Activated CD8-positive, alpha-beta memory T cell treated with anti-CD3 and anti-CD28 coated beads for 4 hours (primary cell): ENCODE data around the gene PPP1R37.

ENCODE experiments used
- DNase-seq, 2 donors: peaks; one replicate each; pipeline ENCODE4 v3.0.0-alpha.2; 2020; ENCODE audit warnings: low read depth in 2 of 2

PPP1R37 gene

DNA sequence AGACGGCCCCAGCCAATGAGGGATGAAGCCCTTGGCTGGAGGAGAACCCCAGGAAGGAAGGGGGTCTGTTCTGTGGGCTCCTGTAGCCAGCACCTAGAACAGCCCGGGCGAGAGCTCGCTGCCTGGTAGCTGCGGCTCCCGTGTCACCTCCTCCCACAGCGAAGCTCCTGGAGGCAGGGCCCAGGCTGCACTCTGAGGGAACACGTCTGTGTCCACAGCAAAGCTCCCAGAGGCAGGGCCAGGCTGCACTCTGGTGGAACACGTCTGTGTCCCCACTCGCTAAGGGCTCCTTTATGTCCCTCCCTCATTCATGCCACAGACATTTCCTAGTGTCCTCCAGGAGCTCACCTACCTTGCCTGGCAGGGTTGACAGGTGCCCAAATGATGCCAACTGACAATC, 76.6 kb downstream of the PPP1R37 start:
- DNase-seq, result no peak

DNA sequence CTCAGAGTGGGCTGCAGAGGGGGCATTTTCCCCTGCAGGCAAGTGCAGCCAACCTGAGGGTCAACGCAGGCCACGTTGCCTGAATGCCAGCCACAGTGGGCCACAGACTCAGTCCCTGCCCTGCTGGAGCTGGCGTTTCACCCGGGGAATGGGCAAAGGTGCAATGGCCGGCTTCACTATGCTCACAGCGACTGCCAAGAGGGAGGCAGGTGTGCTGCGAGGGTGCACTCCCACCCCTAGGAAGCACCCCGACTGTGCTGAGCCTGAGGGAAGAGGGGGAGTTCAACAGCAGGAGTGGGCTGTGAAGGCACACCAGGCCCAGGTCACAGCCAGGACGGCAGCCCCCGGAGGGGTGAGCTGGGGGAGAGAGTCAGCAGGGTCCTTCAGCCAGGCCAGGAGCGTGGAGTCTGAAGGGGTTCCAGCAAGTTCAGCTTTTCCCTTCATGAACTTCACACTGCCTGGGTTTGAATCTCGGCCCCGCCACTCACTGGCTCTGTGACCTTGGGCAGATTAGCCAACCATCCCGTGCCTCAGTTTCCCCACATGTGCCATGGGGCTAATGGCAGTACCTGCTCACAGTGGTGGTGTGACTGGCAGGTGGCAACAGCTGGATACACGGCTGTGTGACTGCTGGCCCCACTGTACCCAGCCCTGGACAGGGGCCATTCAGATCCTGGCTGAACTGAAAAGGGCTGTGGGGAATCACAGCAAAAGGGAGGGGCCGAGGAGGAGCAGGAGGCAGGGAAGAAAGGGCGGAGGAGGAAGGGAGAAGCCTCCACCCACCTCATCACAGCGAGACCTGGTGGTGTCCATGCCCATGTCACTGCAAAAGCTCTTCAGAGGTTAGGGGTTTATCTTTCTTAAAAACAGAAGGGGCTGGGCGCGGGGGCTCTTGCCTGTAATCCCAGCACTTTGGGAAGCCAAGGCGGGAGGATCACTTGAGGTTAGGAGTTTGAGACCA, 77.4 kb downstream of the PPP1R37 start:
- no peak for DNase-seq

DNA sequence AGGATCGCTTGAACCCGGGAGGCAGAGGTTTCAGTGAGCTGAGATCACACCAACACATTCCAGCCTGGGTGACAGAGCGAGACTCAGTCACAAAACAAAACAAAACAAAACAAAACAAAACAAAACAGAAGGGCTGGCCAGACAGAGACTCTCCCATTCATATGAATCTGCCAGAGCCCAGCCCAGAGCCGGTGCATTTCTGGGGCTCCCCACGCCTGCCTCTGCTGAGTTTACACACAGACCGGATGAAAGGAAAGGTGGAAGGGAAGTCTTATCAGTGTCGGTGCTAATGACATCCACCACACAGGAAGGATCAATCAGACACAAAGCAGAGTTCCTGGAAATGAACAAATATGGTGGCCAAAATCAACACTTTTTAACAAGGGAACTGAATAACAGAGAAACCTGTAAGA, 78.2 kb downstream of the PPP1R37 start:
- no peak for DNase-seq

DNA sequence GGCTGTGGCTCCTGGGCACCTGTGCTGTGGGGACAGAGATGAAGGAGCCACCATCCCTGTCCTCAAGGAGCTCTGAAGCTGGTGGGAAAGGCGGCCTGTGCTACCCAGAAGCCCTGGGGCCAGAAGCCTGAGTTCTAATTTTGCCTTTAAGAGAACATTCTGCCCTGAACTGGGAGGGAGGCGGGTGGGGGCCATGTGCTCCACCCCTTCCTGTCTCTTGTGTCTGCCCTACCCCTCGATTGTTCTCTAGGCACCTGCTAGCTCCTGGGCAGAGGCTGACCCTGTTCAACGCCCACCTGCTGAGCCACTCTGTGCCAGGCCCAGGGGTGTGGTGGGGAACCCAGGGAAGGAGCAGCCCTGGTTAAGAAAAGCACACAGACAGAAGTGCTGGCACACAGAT, 79.2 kb downstream of the PPP1R37 start:
- no peak for DNase-seq

DNA sequence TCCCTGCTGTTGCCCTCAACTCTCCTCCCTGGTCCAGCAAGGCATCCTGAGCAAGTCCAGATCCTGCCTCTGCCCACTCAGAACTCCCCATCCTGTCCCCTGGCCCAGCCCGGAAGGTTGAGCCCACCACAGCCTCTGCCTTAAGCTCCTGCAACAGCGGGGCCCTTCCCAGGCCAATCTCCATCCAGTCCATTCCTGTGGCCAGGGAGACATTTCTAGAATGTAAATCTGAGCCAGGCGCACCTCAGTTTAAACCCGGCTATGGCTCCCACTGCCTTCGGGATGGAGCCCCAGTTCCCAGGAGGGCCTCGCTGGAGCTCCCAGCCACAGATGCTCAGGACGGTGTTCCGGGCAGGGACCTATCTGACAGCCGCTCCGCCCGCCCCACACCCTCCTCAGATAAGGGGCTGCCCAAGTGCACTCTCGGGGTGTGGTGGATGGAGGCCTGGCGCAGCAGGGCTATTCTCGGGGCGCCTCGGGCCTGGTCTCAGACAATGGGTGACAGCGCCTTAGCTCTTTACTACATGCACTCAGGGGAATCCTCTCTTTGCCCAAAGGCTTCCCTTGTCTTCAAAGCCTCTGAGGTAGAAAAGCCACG, 79.7 kb downstream of the PPP1R37 start:
- no peak for DNase-seq

DNA sequence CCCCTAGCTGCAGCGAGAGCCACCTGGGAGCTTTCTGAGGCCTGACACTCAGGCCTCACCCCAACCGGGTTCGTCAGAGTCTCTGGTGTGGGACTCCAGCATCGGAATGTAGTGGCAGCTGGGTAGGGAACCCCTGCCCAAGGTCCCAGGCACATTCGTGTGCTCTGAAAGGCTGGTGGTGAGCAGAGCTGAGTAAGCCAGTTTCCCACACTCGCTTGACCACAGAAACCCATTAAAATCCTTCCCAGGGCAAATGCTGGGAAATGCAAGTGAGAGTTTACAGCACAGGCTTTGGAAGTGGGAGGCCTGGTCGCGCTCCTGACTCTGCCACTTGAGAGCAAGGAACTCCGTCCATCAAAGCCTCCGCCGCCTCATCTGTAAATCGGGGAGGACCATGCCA, 80.8 kb downstream of the PPP1R37 start:
- DNase-seq, result no peak

DNA sequence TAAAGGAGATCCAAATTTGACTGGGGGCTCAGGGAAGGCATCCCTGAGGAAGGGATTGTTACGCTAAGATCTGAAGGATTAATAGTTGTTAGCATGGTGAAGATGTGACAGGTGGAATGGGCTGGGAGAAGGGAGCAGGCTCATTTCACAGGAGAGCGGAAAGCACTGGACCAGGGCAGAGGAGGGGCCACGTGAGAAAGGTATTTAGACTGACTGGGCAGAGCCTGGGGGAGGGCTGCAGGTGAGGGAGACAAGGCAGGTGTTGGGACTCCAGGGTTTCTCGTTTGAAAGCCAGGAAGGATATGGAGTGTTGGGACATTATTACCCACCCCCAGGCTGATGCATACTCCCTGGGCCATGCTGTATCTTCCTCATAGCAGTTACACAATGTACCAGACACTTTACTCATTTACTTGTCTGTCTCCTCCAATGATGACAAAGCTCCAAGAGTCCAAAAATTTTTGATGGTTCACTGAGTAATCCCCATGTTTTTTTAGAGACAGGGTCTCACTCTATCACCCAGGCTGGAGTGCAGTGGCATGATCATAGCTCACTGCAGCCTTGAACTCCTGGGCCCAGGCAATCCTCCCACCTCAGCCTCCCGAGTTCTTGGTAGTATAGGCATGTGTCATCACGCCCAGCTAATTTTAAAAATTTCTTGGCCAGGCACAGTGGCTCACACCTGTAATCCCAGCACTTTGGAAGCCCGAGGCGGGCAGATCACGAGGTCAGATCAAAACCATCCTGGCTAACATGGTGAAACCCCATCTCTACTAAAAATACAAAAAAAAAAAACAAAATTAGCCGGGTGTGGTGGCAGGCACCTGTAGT, 82.8 kb downstream of the PPP1R37 start:
- DNase-seq, result no peak

DNA sequence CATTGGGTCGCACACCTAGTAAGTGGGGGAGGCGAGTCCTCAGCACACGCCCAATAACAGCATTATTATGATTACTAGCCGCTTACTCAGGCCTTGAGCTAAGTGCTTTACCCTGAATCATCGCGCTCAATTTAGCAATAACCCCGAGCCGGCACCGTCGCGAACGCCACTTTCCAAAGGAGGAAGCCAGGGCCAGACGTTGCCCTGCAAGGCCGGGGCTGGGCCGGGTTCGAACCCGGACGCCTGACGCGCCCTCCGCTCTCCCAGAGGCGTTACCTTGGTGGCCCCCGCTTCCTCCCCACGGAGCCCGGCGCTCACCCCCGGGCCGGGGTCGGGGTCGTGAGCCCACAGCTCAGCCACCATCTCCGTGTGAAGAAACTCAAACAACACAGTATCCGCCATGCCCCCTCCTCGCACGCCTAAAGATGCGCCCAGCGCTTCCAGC, 84.9 kb downstream of the PPP1R37 start, which contains the start of gene TRAPPC6A:
Gene TRAPPC6A (minus strand): TSS at position 421 of the 445 bp plus-strand sequence. CDS start 19 bp downstream, at position 402.
- DNase-seq, result no peak

DNA sequence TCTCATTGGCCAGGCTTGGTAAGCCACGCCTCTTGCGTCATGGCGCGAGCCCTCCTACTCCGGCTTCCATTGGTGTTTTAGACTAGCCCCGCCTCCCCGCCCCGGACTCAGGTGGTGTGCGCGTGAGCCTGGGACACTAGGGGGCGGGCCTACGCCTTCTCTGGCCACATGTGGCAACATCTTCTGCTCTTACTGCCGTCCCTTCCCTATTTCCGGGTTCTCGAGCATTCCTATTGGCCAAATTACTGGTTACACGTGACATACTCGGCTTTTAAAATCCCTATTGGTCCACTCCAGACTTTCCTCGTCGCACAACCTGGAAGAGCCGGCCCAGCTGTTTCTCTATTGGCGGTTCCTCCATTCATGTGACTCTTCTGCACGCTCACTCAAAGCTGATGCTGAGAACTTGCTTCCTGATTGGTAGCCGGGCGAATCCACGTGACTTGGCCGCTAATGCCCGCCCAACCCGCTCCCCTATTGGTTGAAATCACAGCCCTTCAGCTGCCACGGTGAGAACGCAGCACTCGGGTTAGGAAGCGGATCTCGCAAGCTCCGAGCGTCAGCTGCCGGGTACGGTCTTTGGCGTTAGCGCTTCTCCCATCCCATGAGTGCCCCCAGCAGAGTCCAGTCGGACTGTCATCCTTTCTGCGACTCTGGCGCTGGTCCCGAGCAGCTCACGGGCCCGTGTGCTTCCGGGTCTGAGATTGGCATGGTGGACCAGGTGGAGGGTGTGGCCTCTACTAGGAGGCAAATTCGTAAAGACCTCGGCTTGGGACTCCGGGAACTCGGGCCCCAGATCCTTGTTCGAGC, 85.5 kb downstream of the PPP1R37 start, which contains the start of gene BLOC1S3:
Gene BLOC1S3 (plus strand): TSS at position 523 of the 810 bp plus-strand sequence. CDS start 513 bp downstream, outside the sequence.
- peak; percentile 98 to 100 for DNase-seq

DNA sequence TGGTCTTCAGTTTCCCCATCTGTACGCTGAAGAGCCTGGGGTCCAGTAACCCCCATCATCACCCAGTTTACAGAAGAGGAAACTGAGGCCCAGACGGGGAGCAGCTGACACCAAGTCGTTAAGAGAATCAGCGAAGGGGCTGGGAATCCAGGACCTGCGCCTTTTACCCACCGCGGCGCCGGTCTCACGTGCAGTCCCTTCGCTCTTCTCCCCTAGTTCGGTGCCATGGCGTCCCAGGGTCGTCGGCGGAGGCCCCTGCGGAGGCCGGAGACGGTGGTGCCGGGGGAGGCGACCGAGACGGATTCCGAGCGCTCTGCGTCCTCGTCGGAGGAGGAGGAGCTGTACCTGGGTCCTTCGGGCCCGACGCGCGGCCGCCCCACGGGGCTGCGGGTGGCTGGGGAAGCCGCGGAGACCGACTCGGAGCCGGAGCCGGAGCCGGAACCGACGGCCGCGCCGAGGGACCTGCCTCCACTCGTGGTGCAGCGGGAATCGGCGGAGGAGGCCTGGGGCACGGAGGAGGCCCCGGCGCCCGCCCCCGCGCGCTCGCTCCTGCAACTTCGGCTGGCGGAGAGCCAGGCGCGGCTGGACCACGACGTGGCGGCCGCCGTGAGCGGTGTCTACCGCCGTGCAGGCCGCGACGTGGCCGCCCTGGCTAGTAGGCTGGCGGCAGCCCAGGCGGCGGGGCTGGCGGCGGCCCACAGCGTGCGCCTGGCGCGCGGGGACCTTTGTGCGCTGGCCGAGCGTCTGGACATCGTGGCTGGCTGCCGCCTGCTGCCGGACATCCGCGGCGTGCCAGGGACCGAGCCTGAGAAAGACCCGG, 86.3 kb downstream of the PPP1R37 start:
- DNase-seq, result no peak

DNA sequence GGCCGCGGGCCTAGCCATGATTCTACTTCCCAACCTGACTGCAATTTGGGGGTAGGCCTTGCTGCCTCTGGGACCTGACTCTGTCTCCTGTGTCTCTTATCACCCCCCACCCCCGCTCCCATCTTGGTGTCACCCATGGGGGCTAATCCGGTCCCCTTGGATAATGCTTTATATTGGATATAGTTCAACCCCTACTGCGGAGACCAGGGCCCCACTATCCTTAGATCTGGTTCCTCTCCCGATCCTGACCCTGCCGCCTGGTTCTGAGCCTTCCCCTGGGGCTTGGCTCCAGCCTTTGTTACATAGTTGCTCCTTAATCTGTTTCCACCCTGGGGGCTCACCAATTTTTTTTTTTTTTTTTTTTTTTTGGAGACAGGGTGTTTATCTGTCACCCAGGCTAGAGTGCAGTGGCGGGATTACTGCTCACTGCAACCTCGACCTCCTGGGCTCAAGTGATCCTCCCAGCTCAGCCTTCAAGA, 87.0 kb downstream of the PPP1R37 start:
- DNase-seq, result no peak

DNA sequence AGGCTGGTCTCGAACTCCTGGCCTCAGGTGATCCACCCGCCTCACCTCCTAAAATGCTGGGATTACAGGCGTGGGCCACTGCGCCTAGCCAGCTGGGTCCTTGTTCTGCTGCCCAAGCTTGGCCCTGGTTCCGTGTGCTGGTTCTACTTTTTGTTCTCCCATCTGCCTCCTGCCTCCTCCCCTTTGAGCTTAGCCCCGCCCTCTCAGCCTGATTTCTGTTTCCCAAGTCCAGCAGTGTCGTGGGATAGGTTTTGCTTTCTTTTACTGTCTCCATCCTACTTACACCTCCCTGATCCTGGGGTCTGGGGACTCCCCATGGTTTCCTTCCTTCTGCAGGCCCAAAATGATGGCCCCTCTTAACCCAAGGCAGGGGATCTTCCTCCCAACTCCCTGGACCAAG, 88.0 kb downstream of the PPP1R37 start:
- DNase-seq, result no peak

DNA sequence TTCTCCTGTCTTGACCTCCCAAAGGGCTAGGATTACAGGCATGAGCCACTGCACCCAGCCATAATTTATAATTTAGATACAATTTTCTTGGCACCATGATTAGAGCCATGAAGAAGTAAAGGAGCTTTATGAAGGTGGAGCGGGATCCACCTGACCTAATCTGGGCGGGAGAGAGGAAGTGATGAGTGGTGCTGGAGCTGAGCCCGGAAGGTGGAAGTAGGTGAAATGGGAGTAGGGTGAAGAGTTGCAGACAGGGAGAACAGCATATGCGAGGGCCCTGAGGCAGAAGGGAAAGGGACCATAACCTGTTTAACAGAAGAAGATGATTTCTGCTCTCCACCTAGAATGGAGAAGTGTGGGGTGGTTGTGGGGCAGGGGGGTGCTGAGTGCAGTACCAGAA, 89.8 kb downstream of the PPP1R37 start:
- no peak for DNase-seq

DNA sequence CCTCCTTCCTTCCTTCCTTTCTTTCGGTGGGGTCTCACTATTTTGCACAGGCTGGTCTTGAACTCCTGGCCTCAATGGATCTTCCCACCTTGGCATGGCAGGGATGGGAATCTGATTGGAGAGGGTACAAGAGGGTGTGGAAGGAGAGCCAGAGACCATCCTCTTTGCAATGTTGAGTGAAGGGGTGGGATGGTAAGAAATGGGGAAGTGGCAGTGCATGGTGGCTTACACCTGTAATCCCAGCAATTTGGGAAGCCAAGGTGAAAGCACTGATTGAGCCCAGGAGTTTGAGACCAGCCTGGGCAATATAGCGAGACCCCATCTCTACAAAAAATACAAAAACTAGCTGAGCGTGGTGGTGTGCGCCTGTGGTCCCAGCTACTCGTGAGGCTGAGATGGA, 91.1 kb downstream of the PPP1R37 start:
- DNase-seq, result no peak

DNA sequence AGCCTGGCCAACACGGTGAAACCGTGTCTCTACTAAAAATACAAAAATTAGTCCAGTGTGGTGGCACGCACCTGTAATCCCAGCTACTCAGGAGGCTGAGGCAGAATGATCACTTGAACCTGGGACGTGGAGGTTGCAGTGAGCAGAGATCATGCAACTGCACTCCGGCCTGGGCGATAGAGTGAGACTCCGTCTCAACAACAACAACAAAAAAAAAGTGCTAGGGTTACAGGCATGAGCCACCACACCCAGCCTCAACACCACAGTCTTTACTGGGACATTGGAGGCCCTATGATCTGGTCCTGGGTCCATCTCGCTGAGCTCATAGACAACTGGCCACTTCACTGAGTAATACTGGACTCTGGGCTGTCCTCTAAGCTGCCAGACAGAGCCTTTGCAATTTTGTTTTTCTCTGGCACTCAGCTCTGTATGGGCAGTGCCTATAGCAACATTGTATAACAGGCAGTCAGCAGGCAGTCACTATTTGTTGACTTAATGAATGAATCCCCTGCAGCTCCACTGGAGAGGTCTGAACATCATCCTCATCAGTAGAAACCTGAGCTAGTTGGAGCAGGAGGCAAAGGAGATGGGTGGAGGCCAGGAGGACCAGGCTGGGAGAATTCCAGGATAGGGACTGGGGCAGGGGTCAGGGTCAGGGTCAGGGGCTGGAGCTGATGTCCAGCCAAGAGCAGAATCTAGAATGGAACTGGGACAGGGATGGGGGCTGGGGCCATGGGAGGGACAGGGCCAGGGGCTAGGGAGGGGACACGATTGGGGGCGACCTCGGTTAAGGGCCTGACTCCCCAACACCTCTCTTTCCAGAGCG, 93.7 kb downstream of the PPP1R37 start:
- no peak for DNase-seq

DNA sequence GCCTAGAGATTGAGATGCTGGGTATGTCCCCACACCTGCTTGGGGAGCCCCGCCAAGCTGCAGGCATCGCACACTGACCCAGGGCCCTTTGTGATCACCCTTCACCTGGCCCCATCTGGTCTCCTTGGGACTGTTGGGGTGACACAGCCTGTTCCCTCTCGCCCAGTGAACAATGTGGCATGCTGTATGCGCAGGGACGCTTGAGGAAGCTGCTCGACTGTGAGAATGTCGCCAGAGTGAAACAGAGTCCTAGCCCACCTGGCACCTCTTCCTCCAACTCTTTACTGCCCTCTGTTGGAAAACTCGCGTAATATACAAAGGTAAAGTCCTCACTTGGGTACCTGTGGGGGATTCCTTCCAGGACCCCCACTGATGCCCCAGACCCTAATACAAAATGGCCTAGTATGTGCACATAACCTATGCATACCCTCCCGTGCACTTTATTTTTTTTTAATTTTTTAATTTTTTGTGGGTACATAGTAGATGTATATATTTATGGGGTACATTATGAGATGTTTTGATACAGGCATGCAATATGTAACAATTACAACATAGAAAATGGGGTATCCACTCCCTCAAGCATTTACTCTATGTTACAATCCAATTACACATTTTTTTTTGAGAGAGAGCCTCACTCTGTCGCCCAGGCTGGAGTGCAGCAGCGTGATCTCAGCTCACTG, 94.6 kb downstream of the PPP1R37 start:
- DNase-seq, result no peak

DNA sequence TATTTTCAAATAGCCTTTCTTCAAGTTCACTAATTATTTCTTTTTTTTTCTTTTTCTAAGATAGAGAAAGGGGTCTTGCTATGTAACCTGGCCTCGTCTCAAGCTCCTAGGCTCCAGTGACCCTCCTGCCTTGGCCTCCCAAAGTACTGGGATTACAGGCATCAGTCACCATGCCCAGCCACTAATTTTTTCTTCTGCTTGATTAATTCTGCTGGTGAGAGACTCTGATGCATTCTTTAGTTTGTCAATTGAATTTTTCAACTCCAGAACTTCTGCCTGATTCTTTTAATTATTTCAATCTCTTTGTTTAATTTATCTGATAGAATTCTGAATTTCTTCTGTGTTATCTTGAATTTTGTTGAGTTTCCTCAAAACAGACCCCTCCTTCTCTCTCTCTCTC, 97.0 kb downstream of the PPP1R37 start:
- no peak for DNase-seq

DNA sequence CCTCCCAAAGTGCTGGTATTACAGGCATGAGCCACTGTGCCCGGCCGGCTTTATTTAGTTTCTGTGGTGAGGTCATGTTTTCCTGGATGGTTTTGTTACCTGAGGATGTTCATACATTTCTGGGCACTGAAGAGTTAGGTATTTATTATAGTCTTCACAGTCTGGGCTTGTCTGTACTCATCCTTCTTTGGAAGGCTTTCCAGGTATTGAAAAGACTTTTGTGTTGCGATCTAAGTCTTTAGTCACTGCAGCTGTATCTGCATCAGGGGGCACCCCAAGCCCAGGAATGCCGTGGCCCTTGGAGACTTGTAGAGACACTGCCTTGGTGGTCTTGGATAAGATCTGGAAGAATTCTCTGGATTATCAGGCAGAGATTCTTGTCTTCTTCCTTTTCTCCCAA, 98.4 kb downstream of the PPP1R37 start:
- DNase-seq, result no peak

DNA sequence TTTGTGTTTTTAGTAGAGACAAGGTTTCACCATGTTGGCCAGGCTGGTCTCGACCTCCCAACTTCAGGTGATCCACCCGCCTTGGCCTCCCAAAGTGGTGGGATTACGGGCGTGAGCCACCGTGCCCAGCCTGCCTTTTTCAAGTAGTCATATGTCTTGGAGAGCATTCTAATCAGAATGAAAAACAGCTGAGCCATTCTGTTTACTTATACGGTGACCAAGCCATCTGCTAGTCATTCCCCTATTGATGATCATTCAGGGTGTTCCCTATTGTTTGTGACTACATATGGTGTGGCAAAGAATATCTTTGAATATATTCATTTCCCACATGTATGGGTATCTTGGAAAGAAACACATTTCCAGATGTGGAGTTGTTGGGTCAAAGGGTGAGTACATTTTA, 102.8 kb downstream of the PPP1R37 start:
- no peak for DNase-seq
